GM10266 (cell line): ENCODE results near the gene FOLR1.

ENCODE experiments used
- DNase-seq: peaks from one replicate; pipeline ENCODE4 v3.0.0; 2012; ENCODE audit errors: extremely low spot score
- TF ChIP-seq, protein P1 (sequence below): IDR thresholded peaks from 2 replicates; pipeline ENCODE4 v1.5.1; 2012; ENCODE audit warnings: mild to moderate bottlenecking, low read depth; ENCODE audit not compliant: control insufficient read depth, insufficient read depth; ENCODE audit errors: missing control alignments

The FOLR1 gene

DNA sequence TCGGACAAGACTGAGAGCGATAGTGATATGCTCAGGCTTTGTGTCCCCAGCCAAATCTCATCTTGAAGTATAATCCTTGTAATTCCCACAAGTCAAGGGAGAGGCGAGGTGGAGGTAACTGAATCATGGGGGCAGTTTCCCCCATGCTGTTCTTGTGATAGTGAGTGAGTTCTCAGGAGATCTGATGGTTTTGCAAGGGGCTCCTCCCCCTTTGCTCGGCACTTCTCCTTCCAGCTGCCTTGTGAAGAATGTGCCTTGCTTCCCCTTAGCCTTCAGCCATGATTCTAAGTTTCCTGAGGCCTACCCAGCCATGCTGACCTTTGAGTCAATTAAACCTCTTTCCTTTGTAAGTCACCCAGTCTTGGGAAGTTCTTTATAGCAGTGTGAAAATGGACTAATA is 17.2 kb downstream of the FOLR1 start:
- TF ChIP-seq, protein P1, sequence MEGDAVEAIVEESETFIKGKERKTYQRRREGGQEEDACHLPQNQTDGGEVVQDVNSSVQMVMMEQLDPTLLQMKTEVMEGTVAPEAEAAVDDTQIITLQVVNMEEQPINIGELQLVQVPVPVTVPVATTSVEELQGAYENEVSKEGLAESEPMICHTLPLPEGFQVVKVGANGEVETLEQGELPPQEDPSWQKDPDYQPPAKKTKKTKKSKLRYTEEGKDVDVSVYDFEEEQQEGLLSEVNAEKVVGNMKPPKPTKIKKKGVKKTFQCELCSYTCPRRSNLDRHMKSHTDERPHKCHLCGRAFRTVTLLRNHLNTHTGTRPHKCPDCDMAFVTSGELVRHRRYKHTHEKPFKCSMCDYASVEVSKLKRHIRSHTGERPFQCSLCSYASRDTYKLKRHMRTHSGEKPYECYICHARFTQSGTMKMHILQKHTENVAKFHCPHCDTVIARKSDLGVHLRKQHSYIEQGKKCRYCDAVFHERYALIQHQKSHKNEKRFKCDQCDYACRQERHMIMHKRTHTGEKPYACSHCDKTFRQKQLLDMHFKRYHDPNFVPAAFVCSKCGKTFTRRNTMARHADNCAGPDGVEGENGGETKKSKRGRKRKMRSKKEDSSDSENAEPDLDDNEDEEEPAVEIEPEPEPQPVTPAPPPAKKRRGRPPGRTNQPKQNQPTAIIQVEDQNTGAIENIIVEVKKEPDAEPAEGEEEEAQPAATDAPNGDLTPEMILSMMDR, result no peak
- no peak for DNase-seq

DNA sequence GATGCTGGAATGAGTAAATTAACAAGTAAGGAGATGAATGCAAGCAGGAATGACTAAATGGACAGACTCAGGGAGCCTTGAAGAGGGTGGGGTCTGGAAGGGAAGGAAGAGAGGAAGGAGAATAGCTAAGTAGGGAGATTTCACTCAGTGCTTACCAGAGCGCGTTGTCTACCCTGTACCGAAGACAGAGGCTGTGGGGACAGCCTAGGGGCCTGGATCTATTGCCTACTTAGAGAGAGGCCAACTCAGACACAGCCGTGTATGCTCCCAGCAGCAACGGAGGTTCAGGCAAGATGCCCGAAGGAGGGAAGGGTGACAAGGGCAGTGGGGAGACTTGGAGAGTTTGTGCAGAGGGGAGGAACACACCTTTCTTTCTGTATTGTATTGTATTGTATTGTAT is 24.7 kb downstream of the FOLR1 start, which contains the start of gene FOLR2:
TSS of gene FOLR2 (plus strand) at position 157 of the 400 bp plus-strand sequence. CDS start 1,791 bp downstream, outside the sequence.
- DNase-seq, result no peak
- TF ChIP-seq, protein P1, result no peak

- no peak for DNase-seq
- TF ChIP-seq, protein P1, result no peak
Measured at GRCh38 chr11:72217841-72218240, 25.9 kb downstream of the FOLR1 start.

GRCh38 chr11:72218251-72218745 is 26.4 kb downstream of the FOLR1 start:
- no peak for DNase-seq
- TF ChIP-seq, protein P1, result no peak

GRCh38 chr11:72220696-72221363 is 28.9 kb downstream of the FOLR1 start:
- TF ChIP-seq, protein P1, result no peak
- DNase-seq, result no peak

DNA sequence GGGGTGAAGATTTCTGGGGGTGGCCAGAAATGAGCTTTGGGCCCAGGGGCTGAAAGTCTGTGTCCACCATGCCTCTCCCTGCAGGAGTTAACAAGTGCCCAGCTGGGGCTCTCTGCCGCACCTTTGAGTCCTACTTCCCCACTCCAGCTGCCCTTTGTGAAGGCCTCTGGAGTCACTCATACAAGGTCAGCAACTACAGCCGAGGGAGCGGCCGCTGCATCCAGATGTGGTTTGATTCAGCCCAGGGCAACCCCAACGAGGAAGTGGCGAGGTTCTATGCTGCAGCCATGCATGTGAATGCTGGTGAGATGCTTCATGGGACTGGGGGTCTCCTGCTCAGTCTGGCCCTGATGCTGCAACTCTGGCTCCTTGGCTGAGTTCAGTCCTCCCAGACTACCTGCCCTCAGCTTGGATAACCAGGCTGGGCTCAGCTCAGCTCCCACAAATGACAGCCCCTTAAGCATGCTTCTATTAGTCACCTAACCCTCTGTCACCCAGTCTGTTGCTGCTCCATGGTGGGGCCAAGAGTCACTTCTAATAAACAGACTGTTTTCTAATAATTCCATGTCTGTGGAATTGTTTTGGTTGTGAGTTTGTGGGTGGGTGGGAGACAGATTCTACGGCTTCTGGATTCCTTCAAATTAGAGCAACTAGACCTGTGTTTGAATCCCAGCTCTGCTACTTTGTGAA is 29.6 kb downstream of the FOLR1 start:
- no peak for DNase-seq
- TF ChIP-seq, protein P1, result no peak

GRCh38 chr11:72222106-72222891 is 30.4 kb downstream of the FOLR1 start:
- TF ChIP-seq, protein P1, result no peak
- DNase-seq, result peak; percentile 8
